Measurements from ENCODE around the gene PCCA.

- no peak for TF ChIP-seq POLR2A (IDR thresholded peaks at IDR 0.05; ENCODE audit: low read length)
- no peak for TF ChIP-seq GATA1 (IDR thresholded peaks at IDR 0.05; ENCODE audit: low read depth, low read length)
Observed at GRCh38 chr13:100395698-100396373, 306.9 kb downstream of the PCCA start.

Measured in erythroblast (primary cell).